ENCODE measurements around the gene ZDHHC18.

The ZDHHC18 gene

GRCh38 chr1:26888231-26888630 is 61.7 kb downstream of the ZDHHC18 start:
- TF ChIP-seq TAF1 (IDR thresholded peaks at IDR 0.05; ENCODE audit: borderline replicate concordance, insufficient read depth, low read length) (no peak), REST (IDR thresholded peaks at IDR 0.05; ENCODE audit: insufficient read depth in 1 of 2, low read depth in 2 of 2, low read length in 2 of 2) (no peak), FOXP2 (optimal IDR thresholded peaks at IDR 0.05; ENCODE audit: borderline replicate concordance, extremely low read depth, extremely low read length, insufficient read depth) (no peak), SIN3A (IDR thresholded peaks at IDR 0.05; ENCODE audit: borderline replicate concordance, insufficient read depth, low read length) (no peak), POLR2AphosphoS5 (IDR thresholded peaks at IDR 0.05; ENCODE audit: low read depth, low read length) (no peak)

DNA sequence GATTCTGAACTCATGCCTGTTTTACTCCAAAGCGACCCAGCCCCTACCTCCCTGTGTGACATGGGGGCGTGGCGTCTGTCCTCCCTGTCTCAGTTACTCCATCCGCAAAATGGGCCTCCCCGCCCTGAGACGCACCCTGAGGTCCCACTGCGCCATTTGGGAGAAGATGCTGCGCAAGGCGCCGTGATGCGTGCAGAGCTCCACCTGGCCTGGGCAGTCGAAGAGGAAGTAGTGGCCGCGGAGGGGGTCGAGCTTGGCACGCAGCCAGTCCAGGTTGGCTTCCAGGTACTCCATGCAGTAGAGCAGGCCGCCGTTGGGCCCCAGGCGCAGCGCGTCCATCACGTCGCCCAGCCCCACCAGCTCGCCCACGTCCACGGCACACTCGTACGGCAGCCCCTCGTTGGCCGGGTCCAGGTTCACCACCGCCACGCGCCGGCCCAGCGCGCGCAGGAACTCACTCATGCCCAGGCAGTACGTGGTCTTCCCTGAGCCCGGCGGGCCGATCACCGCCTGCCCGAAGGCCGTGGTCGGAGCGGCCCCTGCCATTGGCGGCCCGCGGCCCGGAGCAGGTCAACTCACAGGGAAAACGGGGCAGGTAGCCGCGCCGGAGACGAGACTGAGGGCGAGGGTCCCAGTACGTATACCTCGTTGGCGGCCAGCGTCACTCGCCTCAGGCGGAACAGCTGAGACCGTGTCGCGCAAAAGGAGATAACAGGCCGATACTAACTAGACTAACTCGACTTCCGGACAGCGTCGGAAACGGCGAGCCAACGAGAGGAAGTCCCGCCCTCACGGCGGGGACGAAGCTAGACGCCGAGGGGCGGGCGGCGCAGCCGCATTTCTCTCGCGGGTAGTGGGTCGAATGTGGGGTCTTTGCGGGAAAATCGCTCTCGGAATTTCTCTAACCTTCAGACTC is 63.3 kb downstream of the ZDHHC18 start, which contains the start of gene GPN2:
Gene GPN2 (minus strand): TSS at position 733 of the 916 bp plus-strand sequence. CDS start 187 bp downstream, at position 546.
- peak; percentile 84; the same call in 1 of the 2 replicates for TF ChIP-seq TAF1 (IDR thresholded peaks at IDR 0.05; ENCODE audit: borderline replicate concordance, insufficient read depth, low read length)
- no peak for TF ChIP-seq SIN3A (IDR thresholded peaks at IDR 0.05; ENCODE audit: borderline replicate concordance, insufficient read depth, low read length)
- TF ChIP-seq POLR2AphosphoS5 (IDR thresholded peaks at IDR 0.05; ENCODE audit: low read depth, low read length): peak; percentile 98
- peak; percentile 51 for TF ChIP-seq FOXP2 (optimal IDR thresholded peaks at IDR 0.05; ENCODE audit: borderline replicate concordance, extremely low read depth, extremely low read length, insufficient read depth)
- 0 out of 4 replicates have a peak, but pooled peaks of 1 of the 2 experiments have one; percentile 9 for TF ChIP-seq REST (IDR thresholded peaks at IDR 0.05; ENCODE audit: insufficient read depth in 1 of 2, low read depth in 2 of 2, low read length in 2 of 2)

DNA sequence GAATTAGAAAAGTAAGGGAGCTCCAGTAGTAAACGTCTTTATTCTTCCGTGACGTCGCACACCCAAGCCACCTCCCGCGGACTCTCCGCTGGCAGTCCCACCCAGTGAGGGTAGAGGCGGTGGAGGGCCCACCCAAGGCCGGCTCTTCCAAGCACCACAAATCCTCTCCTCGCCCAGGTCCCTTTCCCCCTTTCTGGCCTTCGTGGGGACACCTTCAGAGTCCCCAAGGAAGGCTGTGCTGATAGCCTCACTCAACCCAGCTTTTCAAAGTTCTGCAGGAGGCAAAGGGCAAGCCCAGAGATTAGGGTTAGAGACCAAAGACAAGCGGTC is 63.9 kb downstream of the ZDHHC18 start:
- TF ChIP-seq FOXP2 (optimal IDR thresholded peaks at IDR 0.05; ENCODE audit: borderline replicate concordance, extremely low read depth, extremely low read length, insufficient read depth) (no peak), POLR2AphosphoS5 (IDR thresholded peaks at IDR 0.05; ENCODE audit: low read depth, low read length) (no peak), REST (IDR thresholded peaks at IDR 0.05; ENCODE audit: insufficient read depth in 1 of 2, low read depth in 2 of 2, low read length in 2 of 2) (no peak), SIN3A (IDR thresholded peaks at IDR 0.05; ENCODE audit: borderline replicate concordance, insufficient read depth, low read length) (no peak), TAF1 (IDR thresholded peaks at IDR 0.05; ENCODE audit: borderline replicate concordance, insufficient read depth, low read length) (no peak)

DNA sequence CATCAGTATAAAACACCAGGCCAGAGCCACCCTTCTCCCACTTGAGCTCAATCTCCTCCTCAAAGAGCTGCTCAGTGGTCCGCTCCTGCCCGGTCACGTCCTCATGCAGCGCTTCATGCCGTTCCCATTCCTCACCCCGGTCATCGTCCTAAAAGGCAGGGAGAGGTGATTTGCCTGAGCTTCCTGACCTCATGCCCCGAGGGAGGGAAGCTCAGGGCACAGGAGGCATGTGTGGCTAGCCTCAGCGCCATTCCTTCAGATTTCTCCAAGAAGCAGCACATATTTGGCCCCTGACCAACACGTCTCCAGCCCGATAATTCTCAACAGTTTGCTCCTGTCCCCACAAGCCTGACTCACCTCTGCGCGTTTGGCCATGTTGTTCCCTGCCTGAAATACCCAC is 67.8 kb downstream of the ZDHHC18 start:
- TF ChIP-seq POLR2AphosphoS5 (IDR thresholded peaks at IDR 0.05; ENCODE audit: low read depth, low read length): no peak
- no peak for TF ChIP-seq SIN3A (IDR thresholded peaks at IDR 0.05; ENCODE audit: borderline replicate concordance, insufficient read depth, low read length)
- no peak for TF ChIP-seq TAF1 (IDR thresholded peaks at IDR 0.05; ENCODE audit: borderline replicate concordance, insufficient read depth, low read length)
- TF ChIP-seq FOXP2 (optimal IDR thresholded peaks at IDR 0.05; ENCODE audit: borderline replicate concordance, extremely low read depth, extremely low read length, insufficient read depth): no peak
- no peak for TF ChIP-seq REST (IDR thresholded peaks at IDR 0.05; ENCODE audit: insufficient read depth in 1 of 2, low read depth in 2 of 2, low read length in 2 of 2)
